Measurements from ENCODE around the gene SPAST. TPM values are rescaled to one million over a fixed set of nuclear protein-coding genes. Genes with fewer than 3 reads are reported as not detected.

SPAST gene
- total and polyA plus RNA-seq, 2 of the 13 experiments (the other 11 are each of a cell fraction or from before 2014, with no cell fraction given): 11.5 to 40.4 TPM

- TF ChIP-seq NAIF1 (CRISPR knock-in tag; IDR thresholded peaks at IDR 0.05; ENCODE audit: borderline replicate concordance) (peak; percentile 30; the same call in 1 of the 2 replicates), REXO4 (CRISPR knock-in tag; IDR thresholded peaks at IDR 0.05; ENCODE audit: borderline replicate concordance) (no peak), MYC (CRISPR knock-in tag; IDR thresholded peaks at IDR 0.05; ENCODE audit: borderline replicate concordance) (peak; percentile 85), AGO2 (optimal IDR thresholded peaks at IDR 0.05; ENCODE audit: low read depth, low read length) (no peak), GZF1 (CRISPR knock-in tag; IDR thresholded peaks at IDR 0.05) (peak; percentile 85), RBM39 (IDR thresholded peaks at IDR 0.05; ENCODE audit: low read depth, low read length, poor library complexity, severe bottlenecking) (peak; percentile 52), SETDB1 (CRISPR knock-in tag; IDR thresholded peaks at IDR 0.05; ENCODE audit: borderline replicate concordance) (no peak), ZBTB1 (CRISPR knock-in tag; IDR thresholded peaks at IDR 0.05; ENCODE audit: borderline replicate concordance) (no peak), ZBTB10 (CRISPR knock-in tag; IDR thresholded peaks at IDR 0.05; ENCODE audit: borderline replicate concordance) (no peak), BORCS8-MEF2B (CRISPR knock-in tag; IDR thresholded peaks at IDR 0.05) (peak; percentile 93), ZNF670 (CRISPR knock-in tag; IDR thresholded peaks at IDR 0.05; ENCODE audit: borderline replicate concordance) (peak; percentile 75; the same call in 1 of the 2 replicates), EED (CRISPR knock-in tag; IDR thresholded peaks at IDR 0.05) (peak; percentile 30; the same call in 1 of the 2 replicates), MED8 (CRISPR knock-in tag; IDR thresholded peaks at IDR 0.05; ENCODE audit: insufficient replicate concordance) (peak; percentile 72), FOXA1 (IDR thresholded peaks at IDR 0.05) (no peak), FOXA1 (CRISPR knock-in tag; IDR thresholded peaks at IDR 0.05) (no peak), EEA1 (CRISPR knock-in tag; IDR thresholded peaks at IDR 0.05; ENCODE audit: borderline replicate concordance) (no peak), REST (IDR thresholded peaks at IDR 0.05; ENCODE audit: borderline replicate concordance in 1 of 2, low read depth in 1 of 2, low read length in 2 of 2) (peak in 1 of 2 experiments; percentile 75; a peak in 2 of 4 replicates), BRD4 (CRISPR knock-in tag; IDR thresholded peaks at IDR 0.05) (peak; percentile 77), ZNF383 (CRISPR knock-in tag; IDR thresholded peaks at IDR 0.05; ENCODE audit: borderline replicate concordance) (no peak)
- TF ChIP-seq, protein P1, sequence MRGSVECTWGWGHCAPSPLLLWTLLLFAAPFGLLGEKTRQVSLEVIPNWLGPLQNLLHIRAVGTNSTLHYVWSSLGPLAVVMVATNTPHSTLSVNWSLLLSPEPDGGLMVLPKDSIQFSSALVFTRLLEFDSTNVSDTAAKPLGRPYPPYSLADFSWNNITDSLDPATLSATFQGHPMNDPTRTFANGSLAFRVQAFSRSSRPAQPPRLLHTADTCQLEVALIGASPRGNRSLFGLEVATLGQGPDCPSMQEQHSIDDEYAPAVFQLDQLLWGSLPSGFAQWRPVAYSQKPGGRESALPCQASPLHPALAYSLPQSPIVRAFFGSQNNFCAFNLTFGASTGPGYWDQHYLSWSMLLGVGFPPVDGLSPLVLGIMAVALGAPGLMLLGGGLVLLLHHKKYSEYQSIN (CRISPR knock-in tag; IDR thresholded peaks at IDR 0.05; ENCODE audit: borderline replicate concordance): no peak
Measured at GRCh38 chr2:32039447-32040219, 23.7 kb upstream of the SPAST start, which contains the start of gene DPY30 (continued).

Measured in HepG2 (cell line).